Measurements from ENCODE around the gene TMEM144.

Gene TMEM144

GRCh38 chr4:158302076-158302866 is 92.0 kb downstream of the TMEM144 start:
- TF ChIP-seq CTCF (IDR thresholded peaks at IDR 0.05; ENCODE audit: low read depth, low read length), result no peak

GRCh38 chr4:158304694-158305093 is 94.4 kb downstream of the TMEM144 start:
- no peak for TF ChIP-seq CTCF (IDR thresholded peaks at IDR 0.05; ENCODE audit: low read depth, low read length)

More at GRCh38 chr4:158302076-158302866, 92.0 kb downstream of the TMEM144 start:
- DNase-seq (ENCODE audit: extremely low read depth, low read depth), result peak; percentile 64

More at GRCh38 chr4:158304694-158305093, 94.4 kb downstream of the TMEM144 start:
- DNase-seq (ENCODE audit: extremely low read depth, low read depth), result no peak
